ENCODE data around the gene TDRD9.

The TDRD9 gene

GRCh38 chr14:103998027-103998426 lies 69.8 kb downstream of the TDRD9 start:
- Histone ChIP-seq H3K36me3 (ENCODE audit: insufficient read depth, low read length) (no peaks in the 10 kb centered on the region), H3K4me3 (no peak overlapping the region), H3K27ac (no peak overlapping the region), H3K9ac (ENCODE audit: insufficient read length) (no peak overlapping the region), H3K9me3 (ENCODE audit: low read depth, low read length) (no peaks in the 10 kb centered on the region)
- no peak for DNase-seq (ENCODE audit: low read depth, low spot score)
- TF ChIP-seq EZH2 (IDR thresholded peaks at IDR 0.05) (no peak), POLR2AphosphoS5 (IDR thresholded peaks at IDR 0.05; ENCODE audit: borderline replicate concordance, low read depth, low read length) (no peak), FOXP2 (optimal IDR thresholded peaks at IDR 0.05; ENCODE audit: control extremely low read depth, extremely low read length, insufficient read depth) (no peak)

GRCh38 chr14:103999795-104000440 lies 71.7 kb downstream of the TDRD9 start:
- Histone ChIP-seq H3K27ac (no peak overlapping the region), H3K9ac (ENCODE audit: insufficient read length) (no peak overlapping the region), H3K36me3 (ENCODE audit: insufficient read depth, low read length) (no peaks in the 10 kb centered on the region), H3K9me3 (ENCODE audit: low read depth, low read length) (no peaks in the 10 kb centered on the region), H3K4me3 (no peak overlapping the region)
- TF ChIP-seq FOXP2 (optimal IDR thresholded peaks at IDR 0.05; ENCODE audit: control extremely low read depth, extremely low read length, insufficient read depth) (no peak), POLR2AphosphoS5 (IDR thresholded peaks at IDR 0.05; ENCODE audit: borderline replicate concordance, low read depth, low read length) (no peak), EZH2 (IDR thresholded peaks at IDR 0.05) (no peak)
- DNase-seq (ENCODE audit: low read depth, low spot score), result no peak

- no peaks in the 10 kb centered on the region for H3K9me3 ChIP-seq (ENCODE audit: low read depth, low read length)
- no peak for TF ChIP-seq FOXP2 (optimal IDR thresholded peaks at IDR 0.05; ENCODE audit: control extremely low read depth, extremely low read length, insufficient read depth)
- TF ChIP-seq POLR2AphosphoS5 (IDR thresholded peaks at IDR 0.05; ENCODE audit: borderline replicate concordance, low read depth, low read length), result no peak
- TF ChIP-seq EZH2 (IDR thresholded peaks at IDR 0.05), result no peak
- H3K36me3 ChIP-seq (ENCODE audit: insufficient read depth, low read length), result no peaks in the 10 kb centered on the region
- no peak overlapping the region for H3K4me3 ChIP-seq
- no peak overlapping the region for H3K9ac ChIP-seq (ENCODE audit: insufficient read length)
- no peak overlapping the region for H3K27ac ChIP-seq
- DNase-seq (ENCODE audit: low read depth, low spot score), result no peak
Observed at GRCh38 chr14:104001003-104001402, 72.7 kb downstream of the TDRD9 start.

GRCh38 chr14:104003616-104004015 lies 75.4 kb downstream of the TDRD9 start:
- DNase-seq (ENCODE audit: low read depth, low spot score), result no peak
- Histone ChIP-seq H3K9ac (ENCODE audit: insufficient read length) (no peak overlapping the region), H3K9me3 (ENCODE audit: low read depth, low read length) (no peaks in the 10 kb centered on the region), H3K4me3 (no peak overlapping the region), H3K36me3 (ENCODE audit: insufficient read depth, low read length) (no peaks in the 10 kb centered on the region), H3K27ac (no peak overlapping the region)
- TF ChIP-seq FOXP2 (optimal IDR thresholded peaks at IDR 0.05; ENCODE audit: control extremely low read depth, extremely low read length, insufficient read depth) (no peak), POLR2AphosphoS5 (IDR thresholded peaks at IDR 0.05; ENCODE audit: borderline replicate concordance, low read depth, low read length) (no peak), EZH2 (IDR thresholded peaks at IDR 0.05) (no peak)

GRCh38 chr14:104004849-104005248 lies 76.6 kb downstream of the TDRD9 start:
- Histone ChIP-seq H3K4me3 (no peak overlapping the region), H3K9ac (ENCODE audit: insufficient read length) (no peak overlapping the region), H3K27ac (no peak overlapping the region), H3K9me3 (ENCODE audit: low read depth, low read length) (no peaks in the 10 kb centered on the region), H3K36me3 (ENCODE audit: insufficient read depth, low read length) (no peaks in the 10 kb centered on the region)
- no peak for DNase-seq (ENCODE audit: low read depth, low spot score)
- no peak for TF ChIP-seq FOXP2 (optimal IDR thresholded peaks at IDR 0.05; ENCODE audit: control extremely low read depth, extremely low read length, insufficient read depth)
- no peak for TF ChIP-seq EZH2 (IDR thresholded peaks at IDR 0.05)
- no peak for TF ChIP-seq POLR2AphosphoS5 (IDR thresholded peaks at IDR 0.05; ENCODE audit: borderline replicate concordance, low read depth, low read length)

- Histone ChIP-seq H3K4me3 (no peak overlapping the region), H3K27ac (no peak overlapping the region), H3K36me3 (ENCODE audit: insufficient read depth, low read length) (no peaks in the 10 kb centered on the region), H3K9ac (ENCODE audit: insufficient read length) (no peak overlapping the region), H3K9me3 (ENCODE audit: low read depth, low read length) (no peaks in the 10 kb centered on the region)
- DNase-seq (ENCODE audit: low read depth, low spot score), result no peak
- TF ChIP-seq POLR2AphosphoS5 (IDR thresholded peaks at IDR 0.05; ENCODE audit: borderline replicate concordance, low read depth, low read length) (no peak), EZH2 (IDR thresholded peaks at IDR 0.05) (no peak), FOXP2 (optimal IDR thresholded peaks at IDR 0.05; ENCODE audit: control extremely low read depth, extremely low read length, insufficient read depth) (no peak)
Observed at GRCh38 chr14:104005489-104005888, 77.2 kb downstream of the TDRD9 start.

GRCh38 chr14:104007121-104007520 lies 78.9 kb downstream of the TDRD9 start:
- Histone ChIP-seq H3K36me3 (ENCODE audit: insufficient read depth, low read length) (no peaks in the 10 kb centered on the region), H3K9me3 (ENCODE audit: low read depth, low read length) (no peaks in the 10 kb centered on the region), H3K9ac (ENCODE audit: insufficient read length) (no peak overlapping the region), H3K27ac (no peak overlapping the region), H3K4me3 (no peak overlapping the region)
- TF ChIP-seq EZH2 (IDR thresholded peaks at IDR 0.05) (no peak), POLR2AphosphoS5 (IDR thresholded peaks at IDR 0.05; ENCODE audit: borderline replicate concordance, low read depth, low read length) (no peak), FOXP2 (optimal IDR thresholded peaks at IDR 0.05; ENCODE audit: control extremely low read depth, extremely low read length, insufficient read depth) (no peak)
- DNase-seq (ENCODE audit: low read depth, low spot score), result no peak

- no peak overlapping the region for H3K9ac ChIP-seq (ENCODE audit: insufficient read length)
- no peak overlapping the region for H3K27ac ChIP-seq
- H3K36me3 ChIP-seq (ENCODE audit: insufficient read depth, low read length), result no peaks in the 10 kb centered on the region
- TF ChIP-seq FOXP2 (optimal IDR thresholded peaks at IDR 0.05; ENCODE audit: control extremely low read depth, extremely low read length, insufficient read depth) (no peak), EZH2 (IDR thresholded peaks at IDR 0.05) (no peak), POLR2AphosphoS5 (IDR thresholded peaks at IDR 0.05; ENCODE audit: borderline replicate concordance, low read depth, low read length) (no peak)
- no peak for DNase-seq (ENCODE audit: low read depth, low spot score)
- no peaks in the 10 kb centered on the region for H3K9me3 ChIP-seq (ENCODE audit: low read depth, low read length)
- no peak overlapping the region for H3K4me3 ChIP-seq
Observed at GRCh38 chr14:104009297-104009696, 81.0 kb downstream of the TDRD9 start.
